ENCODE results near the gene PPP2CA.
"Not testable (repeated sequence)": the region's sequence is repeated elsewhere in the genome, so short reads cannot be mapped to it uniquely, and the experiment has no call there.

The PPP2CA gene

DNA sequence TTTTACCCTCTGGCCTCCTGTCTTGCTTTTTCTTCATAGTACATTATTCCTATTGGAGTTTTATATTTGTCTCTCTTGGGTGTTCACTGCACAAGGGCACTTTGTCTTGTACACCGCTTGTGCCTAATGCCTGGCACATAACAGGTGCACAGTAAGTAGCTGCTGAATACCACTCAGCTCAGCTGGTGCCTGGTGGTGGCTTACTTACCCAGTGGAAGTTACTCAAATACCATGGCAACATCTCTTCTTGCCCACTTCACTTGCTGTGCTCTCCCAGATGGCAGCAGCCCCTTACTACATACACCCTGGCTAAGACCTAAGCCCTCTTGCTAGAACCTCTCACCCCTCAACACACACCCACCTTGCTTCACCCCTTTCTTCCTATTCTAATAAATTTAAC lies 37.8 kb downstream of the PPP2CA start:
- DNase-seq = no peak

DNA sequence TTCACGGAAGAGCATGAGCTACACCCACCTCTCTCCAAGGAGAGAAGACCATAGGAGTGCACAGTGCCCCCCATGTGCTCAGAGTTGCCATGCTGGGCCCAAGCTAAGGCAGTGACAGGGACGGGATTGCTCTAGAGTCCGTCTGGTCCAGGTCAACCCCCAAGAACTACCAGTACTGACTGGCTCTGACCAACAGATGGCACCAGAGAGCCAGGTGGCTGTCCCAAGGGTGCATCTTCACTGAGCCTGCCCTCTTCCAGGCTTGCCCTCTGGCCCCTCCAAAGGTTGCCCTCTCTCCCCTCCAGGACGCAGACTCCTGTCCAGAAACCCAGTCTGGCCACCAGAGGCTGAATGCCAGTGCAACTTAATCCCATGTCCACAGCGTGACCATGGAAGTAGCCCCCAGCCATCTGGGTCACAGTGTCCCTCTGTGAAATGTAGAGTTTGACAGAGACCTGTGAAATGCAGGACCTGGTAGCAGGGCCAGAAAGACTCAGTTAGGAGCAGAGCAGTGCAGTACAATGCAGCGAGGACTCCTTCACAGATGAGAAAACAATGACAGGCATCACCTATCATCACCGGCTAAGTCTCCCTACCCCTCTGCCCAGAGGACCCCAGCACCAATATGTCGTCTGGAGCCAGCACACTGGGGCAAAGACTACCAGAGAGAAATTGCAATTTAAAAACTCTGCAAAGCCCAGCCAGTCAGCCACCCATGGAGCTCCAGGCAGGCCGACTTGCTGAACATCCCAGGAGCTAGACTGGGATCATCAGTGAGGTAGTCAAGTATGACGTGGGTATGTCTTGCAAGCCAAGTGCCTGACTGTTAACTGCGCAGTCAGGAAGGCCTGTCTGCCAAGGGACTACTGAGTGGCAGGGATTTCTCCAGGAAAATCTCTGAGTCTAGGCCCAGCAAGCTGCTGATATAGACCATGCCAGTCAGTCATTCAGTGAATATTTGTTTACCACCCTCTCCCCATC lies 41.4 kb downstream of the PPP2CA start:
- no peak for DNase-seq

DNA sequence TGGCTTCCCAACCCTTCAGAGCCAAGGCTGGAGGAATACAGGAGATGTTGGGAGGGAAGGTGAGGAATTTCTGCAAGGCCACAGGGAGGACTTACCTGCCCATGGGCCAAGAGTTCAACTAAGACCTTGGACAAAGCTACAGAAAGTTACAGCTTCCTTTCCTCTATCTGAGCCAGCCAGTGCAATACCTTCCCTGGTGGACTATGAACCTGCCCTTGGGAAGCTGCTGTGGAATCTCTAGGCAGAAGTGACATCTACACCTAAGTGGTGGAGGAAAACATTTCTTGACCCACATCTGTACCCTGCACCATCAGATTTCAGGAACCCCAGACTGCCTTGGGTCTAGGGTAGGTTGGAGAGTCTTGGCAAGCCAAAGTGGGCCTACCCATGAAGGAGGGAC lies 42.4 kb downstream of the PPP2CA start:
- no peak for DNase-seq

- no peak for DNase-seq
Observed at GRCh38 chr5:134178096-134178419, 47.8 kb downstream of the PPP2CA start.

DNA sequence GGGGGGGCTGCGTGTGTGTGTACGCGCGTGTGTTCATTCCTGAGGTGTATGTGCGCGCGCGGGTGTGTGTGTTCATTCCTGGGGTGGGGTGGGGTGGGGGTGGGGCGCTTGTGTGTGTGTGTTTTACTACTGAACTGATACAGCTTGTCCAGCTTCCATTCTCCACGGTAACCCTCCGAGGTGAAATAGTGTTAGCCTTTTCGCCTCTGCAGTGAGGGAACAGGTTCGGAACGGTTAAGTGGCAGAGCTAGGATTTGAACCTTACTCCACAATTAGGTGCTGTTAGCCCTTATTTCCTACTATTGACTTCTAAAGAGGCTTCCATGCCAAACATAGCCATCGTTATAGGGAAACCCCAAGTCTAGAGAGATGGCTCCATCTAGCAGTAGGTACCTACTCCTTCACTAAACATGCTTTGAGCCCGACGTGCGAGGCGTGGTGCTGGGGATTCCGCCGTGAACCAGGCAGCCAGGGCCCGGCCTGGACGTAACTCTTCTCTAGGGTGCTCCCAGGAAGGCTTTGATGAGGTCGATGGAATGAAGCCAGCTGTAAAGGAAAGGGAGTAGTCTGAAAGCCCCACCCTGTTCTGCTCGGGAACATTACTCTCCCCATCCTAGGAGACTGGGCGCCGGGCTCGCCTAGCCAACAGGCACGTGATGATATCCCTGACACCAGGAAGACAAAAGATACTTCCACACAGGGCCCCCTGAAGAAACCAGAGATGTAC lies 48.3 kb downstream of the PPP2CA start:
- no peak for DNase-seq

GRCh38 chr5:134176511-134177368 lies 49.1 kb downstream of the PPP2CA start, which contains the start of gene SKP1:
Gene SKP1 (minus strand): TSS chr5:134176950. CDS start chr5:134174022, 2,928 bp downstream.
- DNase-seq = peak; percentile 39

DNA sequence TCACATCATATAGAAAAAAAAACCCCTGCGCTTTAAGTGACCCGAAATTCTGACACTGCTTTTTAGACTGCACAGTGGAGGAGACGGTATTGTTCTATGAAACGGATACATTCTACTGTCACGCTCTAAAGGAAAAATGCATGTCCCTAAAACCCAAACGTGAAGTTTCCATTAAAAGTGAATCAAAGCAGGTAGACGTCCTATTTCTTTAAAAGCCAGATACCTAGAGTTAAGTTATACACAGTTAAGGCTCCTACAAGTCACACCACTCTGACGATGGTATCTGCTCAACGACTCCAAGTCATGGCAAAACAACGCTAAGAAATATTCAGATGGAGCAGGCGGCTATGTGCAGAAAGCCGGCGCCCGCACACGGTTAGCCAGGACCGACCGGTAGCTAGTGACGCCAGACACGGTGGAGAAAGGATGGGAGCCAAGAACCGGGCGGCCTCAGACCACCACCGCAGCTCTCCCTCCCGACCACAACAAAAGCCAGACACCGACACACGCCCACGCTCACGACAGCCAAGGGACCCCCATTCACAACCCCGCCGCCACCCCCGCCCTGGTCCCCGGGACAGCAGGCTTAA lies 49.9 kb downstream of the PPP2CA start:
- no peak for DNase-seq

- no peak for DNase-seq
Observed at GRCh38 chr5:134174841-134175839, 50.7 kb downstream of the PPP2CA start.

- no peak for DNase-seq
Observed at GRCh38 chr5:134171972-134172371, 53.9 kb downstream of the PPP2CA start.

GRCh38 chr5:134162592-134162991 lies 63.3 kb downstream of the PPP2CA start:
- DNase-seq = no peak

GRCh38 chr5:134161513-134162395 lies 64.1 kb downstream of the PPP2CA start:
- no peak for DNase-seq

- no peak for DNase-seq
Observed at GRCh38 chr5:134153657-134154056, 72.2 kb downstream of the PPP2CA start.

- no peak for DNase-seq
Observed at GRCh38 chr5:134153241-134153640, 72.6 kb downstream of the PPP2CA start.

- not testable (repeated sequence) for DNase-seq
Observed at GRCh38 chr5:134152173-134152832, 73.6 kb downstream of the PPP2CA start.

DNA sequence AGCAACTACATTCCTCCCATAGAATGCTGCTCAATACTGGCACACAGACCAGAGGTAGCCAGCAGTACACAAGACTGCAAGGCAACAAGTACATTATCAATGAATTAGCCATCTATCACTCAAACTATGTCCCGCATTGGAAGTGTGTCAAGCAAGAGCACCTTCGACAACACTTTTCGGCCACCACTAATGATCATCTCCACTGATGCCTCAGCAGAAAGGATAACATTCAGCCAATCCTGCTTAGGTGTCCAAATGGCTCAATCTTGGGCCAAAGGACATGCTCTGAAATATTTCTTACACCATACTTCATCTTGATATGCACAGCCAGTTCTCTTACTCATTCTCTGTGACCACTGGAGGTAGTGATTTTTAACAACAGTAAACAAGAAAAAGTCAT lies 74.2 kb downstream of the PPP2CA start:
- no peak for DNase-seq

GRCh38 chr5:134149571-134150303 lies 76.1 kb downstream of the PPP2CA start:
- no peak for DNase-seq

DNA sequence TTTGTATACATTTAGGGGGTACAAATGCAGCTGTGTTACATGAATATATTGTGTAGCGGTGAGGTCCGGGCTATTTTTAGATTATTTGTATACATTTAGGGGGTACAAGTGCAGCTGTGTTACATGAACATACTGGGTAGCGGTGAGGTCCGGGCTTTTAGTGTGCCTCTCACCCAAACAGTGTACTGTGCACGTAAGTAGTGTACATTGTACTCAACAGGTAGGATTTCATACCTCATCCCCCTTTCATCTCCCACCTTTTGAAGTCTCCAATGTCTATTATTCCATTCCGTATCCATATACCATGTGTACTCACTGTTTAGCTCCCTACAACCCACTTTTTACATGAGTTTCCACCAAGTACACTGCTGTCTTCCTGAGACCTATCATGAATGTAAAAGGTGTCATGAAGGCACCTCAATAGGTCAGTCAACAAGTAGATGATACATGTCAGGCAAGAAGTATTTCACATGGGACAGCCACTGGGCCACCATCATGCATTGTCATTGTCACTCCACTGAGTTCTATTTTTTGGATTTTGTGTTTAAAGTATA lies 76.8 kb downstream of the PPP2CA start:
- no peak for DNase-seq

DNA sequence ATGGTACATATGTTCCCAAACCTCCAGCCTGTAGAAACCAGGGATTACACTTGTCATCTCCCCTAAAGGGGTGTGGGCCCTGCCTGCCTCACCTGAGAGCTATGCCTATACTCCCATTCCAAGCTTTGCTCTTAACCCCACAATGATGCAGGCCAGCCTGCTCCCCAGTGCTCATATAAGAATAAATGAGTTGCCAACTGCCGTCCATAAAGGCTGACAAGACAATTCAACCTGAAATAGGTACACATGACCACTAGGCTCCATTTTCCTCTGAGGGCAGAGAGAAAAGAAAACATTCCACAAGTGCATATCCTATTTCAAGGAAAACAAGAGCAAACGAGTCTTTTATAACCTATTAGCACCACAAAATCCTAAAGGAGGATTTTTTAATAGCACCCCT lies 77.6 kb downstream of the PPP2CA start:
- no peak for DNase-seq

Measured in cortex of kidney (tissue), 1 donor.